BLaER1 (cell line): ENCODE data around the gene CARHSP1.
A peak's percentile ranks its signal among the peaks of the same experiment; 100 is the strongest.
"Not testable (repeated sequence)": the region's sequence is repeated elsewhere in the genome, so short reads cannot be mapped to it uniquely, and the experiment has no call there.

ENCODE experiments used
- H3K27ac ChIP-seq: shearing (Covaris generic); formaldehyde crosslinking; 2 replicates; pipeline ENCODE4 v1.8.1; 2022
- H3K27me3 ChIP-seq: shearing (Covaris generic); formaldehyde crosslinking; 2 replicates; pipeline ENCODE4 v1.8.1; 2022
- H3K36me3 ChIP-seq: shearing (Covaris generic); formaldehyde crosslinking; 2 replicates; pipeline ENCODE4 v1.8.1; 2022
- H3K4me1 ChIP-seq: shearing (Covaris generic); formaldehyde crosslinking; 2 replicates; pipeline ENCODE4 v1.8.1; 2022
- H3K4me2 ChIP-seq: shearing (Covaris generic); formaldehyde crosslinking; 2 replicates; pipeline ENCODE4 v1.8.1; 2022
- H3K4me3 ChIP-seq: shearing (Covaris generic); formaldehyde crosslinking; 2 replicates; pipeline ENCODE4 v1.8.1; 2022
- H3K9ac ChIP-seq: shearing (Covaris generic); formaldehyde crosslinking; 2 replicates; pipeline ENCODE4 v1.8.1; 2022
- H3K9me3 ChIP-seq: shearing (Covaris generic); formaldehyde crosslinking; 2 replicates; pipeline ENCODE4 v1.8.1; 2022
- H4K20me1 ChIP-seq: shearing (Covaris generic); formaldehyde crosslinking; 2 replicates; pipeline ENCODE4 v1.8.1; 2022
- Cebpa-rat ChIP-seq: shearing (Covaris generic); IDR thresholded peaks from 2 replicates; pipeline ENCODE4 v1.8.1; 2022

The CARHSP1 gene

GRCh38 chr16:8868416-8869211, at the start of gene CARHSP1:
Gene CARHSP1 (minus strand): TSS chr16:8869006. CDS start chr16:8859328, 9,678 bp downstream.
- H3K9ac ChIP-seq = peak within 1 kb of the TSS; percentile 97
- H3K36me3 ChIP-seq = peaks cover 14% of the 10 kb centered on the region
- H4K20me1 ChIP-seq = peaks cover 37% of the 10 kb centered on the region
- H3K27ac ChIP-seq = peak within 1 kb of the TSS; percentile 99
- H3K4me2 ChIP-seq = peak within 1 kb of the TSS; percentile 99
- H3K4me3 ChIP-seq = peak within 1 kb of the TSS; percentile 83
- H3K4me1 ChIP-seq = peaks cover 72% of the 10 kb centered on the region
- no peaks in the 10 kb centered on the region for H3K27me3 ChIP-seq
- TF ChIP-seq Cebpa-rat = no peak
- H3K9me3 ChIP-seq = no peaks in the 10 kb centered on the region

GRCh38 chr16:8917336-8917735, 48.5 kb upstream of the CARHSP1 start:
- H3K4me1 ChIP-seq = peaks cover 14% of the 10 kb centered on the region
- peaks cover 99% of the 10 kb centered on the region for H3K36me3 ChIP-seq
- peaks cover 99% of the 10 kb centered on the region for H4K20me1 ChIP-seq
- H3K9ac ChIP-seq, H3K27me3 ChIP-seq, H3K27ac ChIP-seq, H3K9me3 ChIP-seq, H3K4me3 ChIP-seq, H3K4me2 ChIP-seq: not testable (repeated sequence)

GRCh38 chr16:8916541-8917225, 47.9 kb upstream of the CARHSP1 start:
- Histone ChIP-seq H3K4me3 (no peak overlapping the region), H3K4me1 (peaks cover 14% of the 10 kb centered on the region), H3K9ac (no peak overlapping the region), H3K4me2 (no peak overlapping the region), H3K27me3 (no peaks in the 10 kb centered on the region), H3K27ac (no peak overlapping the region), H3K9me3 (no peaks in the 10 kb centered on the region), H3K36me3 (peaks cover 99% of the 10 kb centered on the region), H4K20me1 (peaks cover 99% of the 10 kb centered on the region)
- TF ChIP-seq Cebpa-rat = no peak

- Histone ChIP-seq H3K27me3 (no peaks in the 10 kb centered on the region), H3K36me3 (peaks cover 99% of the 10 kb centered on the region), H3K9ac (no peak overlapping the region), H3K27ac (no peak overlapping the region), H4K20me1 (peaks cover 99% of the 10 kb centered on the region), H3K4me3 (no peak overlapping the region), H3K4me1 (peaks cover 20% of the 10 kb centered on the region), H3K4me2 (no peak overlapping the region), H3K9me3 (no peaks in the 10 kb centered on the region)
- TF ChIP-seq Cebpa-rat = no peak
Observed at GRCh38 chr16:8915722-8916301, 47.0 kb upstream of the CARHSP1 start.

GRCh38 chr16:8914098-8914497, 45.3 kb upstream of the CARHSP1 start:
- H3K4me1 ChIP-seq = peaks cover 20% of the 10 kb centered on the region
- H3K36me3 ChIP-seq = peaks cover 99% of the 10 kb centered on the region
- no peak overlapping the region for H3K9ac ChIP-seq
- no peak overlapping the region for H3K4me3 ChIP-seq
- no peak overlapping the region for H3K4me2 ChIP-seq
- no peak overlapping the region for H3K27ac ChIP-seq
- no peaks in the 10 kb centered on the region for H3K9me3 ChIP-seq
- H3K27me3 ChIP-seq = no peaks in the 10 kb centered on the region
- peaks cover 99% of the 10 kb centered on the region for H4K20me1 ChIP-seq
- TF ChIP-seq Cebpa-rat = no peak

- Histone ChIP-seq H3K9ac (no peak overlapping the region), H3K27me3 (no peaks in the 10 kb centered on the region), H3K4me2 (no peak overlapping the region), H3K27ac (no peak overlapping the region), H3K4me1 (peaks cover 20% of the 10 kb centered on the region), H4K20me1 (peaks cover 100% of the 10 kb centered on the region), H3K4me3 (no peak overlapping the region), H3K36me3 (peaks cover 99% of the 10 kb centered on the region), H3K9me3 (no peaks in the 10 kb centered on the region)
- no peak for TF ChIP-seq Cebpa-rat
Observed at GRCh38 chr16:8912793-8913192, 44.0 kb upstream of the CARHSP1 start.

GRCh38 chr16:8910811-8911210, 42.0 kb upstream of the CARHSP1 start:
- H3K27ac ChIP-seq = no peak overlapping the region
- peaks cover 100% of the 10 kb centered on the region for H3K36me3 ChIP-seq
- no peak overlapping the region for H3K4me2 ChIP-seq
- H3K27me3 ChIP-seq = no peaks in the 10 kb centered on the region
- peaks cover 100% of the 10 kb centered on the region for H4K20me1 ChIP-seq
- H3K9ac ChIP-seq = no peak overlapping the region
- H3K4me1 ChIP-seq = peaks cover 20% of the 10 kb centered on the region
- TF ChIP-seq Cebpa-rat = no peak
- H3K9me3 ChIP-seq = no peaks in the 10 kb centered on the region
- H3K4me3 ChIP-seq = no peak overlapping the region

- no peak for TF ChIP-seq Cebpa-rat
- H4K20me1 ChIP-seq = peaks cover 100% of the 10 kb centered on the region
Observed at GRCh38 chr16:8908810-8909468, 40.1 kb upstream of the CARHSP1 start.

GRCh38 chr16:8907096-8907495, 38.3 kb upstream of the CARHSP1 start:
- Histone ChIP-seq H3K4me3 (no peak overlapping the region), H3K4me1 (peaks cover 6% of the 10 kb centered on the region; the same call in 1 of the 2 replicates), H3K27ac (no peak overlapping the region), H3K36me3 (peaks cover 100% of the 10 kb centered on the region), H3K9ac (no peak overlapping the region), H3K4me2 (no peak overlapping the region), H4K20me1 (peaks cover 99% of the 10 kb centered on the region), H3K27me3 (no peaks in the 10 kb centered on the region), H3K9me3 (no peaks in the 10 kb centered on the region)
- no peak for TF ChIP-seq Cebpa-rat

More at GRCh38 chr16:8908810-8909468, 40.1 kb upstream of the CARHSP1 start:
- no peaks in the 10 kb centered on the region for H3K27me3 ChIP-seq
- H3K9ac ChIP-seq = no peak overlapping the region
- H3K4me1 ChIP-seq = peaks cover 20% of the 10 kb centered on the region
- no peak overlapping the region for H3K4me3 ChIP-seq
- H3K36me3 ChIP-seq = peaks cover 100% of the 10 kb centered on the region
- 0 out of 2 replicates have a peak overlapping the region, but pooled peaks have one; percentile 5 for H3K27ac ChIP-seq
- no peaks in the 10 kb centered on the region for H3K9me3 ChIP-seq
- no peak overlapping the region for H3K4me2 ChIP-seq
